Nephron progenitor cell (in vitro differentiated cells): ENCODE data around the gene TUBGCP4.

Source experiments
- DNase-seq: peaks from one replicate; pipeline ENCODE4 v3.0.0; 2021
- H3K27ac Mint-ChIP-seq: 2 replicates; pipeline ENCODE4 v1.8.0; 2021; ENCODE audit warnings: mild to moderate bottlenecking, moderate library complexity, mixed read lengths
- H3K27me3 Mint-ChIP-seq: 2 replicates; pipeline ENCODE4 v1.8.0; 2021; ENCODE audit warnings: mild to moderate bottlenecking, low read depth, mixed read lengths; ENCODE audit not compliant: poor library complexity
- H3K36me3 Mint-ChIP-seq: 2 replicates; pipeline ENCODE4 v1.8.0; 2021; ENCODE audit warnings: low read depth, mixed read lengths
- H3K4me1 Mint-ChIP-seq: 2 replicates; pipeline ENCODE4 v1.8.0; 2021; ENCODE audit warnings: mixed read lengths
- H3K4me3 Mint-ChIP-seq: 2 replicates; pipeline ENCODE4 v1.8.0; 2021; ENCODE audit warnings: mild to moderate bottlenecking, moderate library complexity, mixed read lengths
- H3K9me3 Mint-ChIP-seq: 2 replicates; pipeline ENCODE4 v1.8.0; 2021; ENCODE audit warnings: mild to moderate bottlenecking, moderate library complexity, mixed read lengths
- CTCF ChIP-seq: fragments of 200-600 bp; sonication (generic); IDR thresholded peaks from 2 replicates; pipeline ENCODE4 v1.5.0; 2021; ENCODE audit warnings: antibody characterized with exemption

The TUBGCP4 gene

GRCh38 chr15:43440721-43441281, 69.9 kb downstream of the TUBGCP4 start:
- Mint-ChIP-seq H3K4me3 (no peak overlapping the region), H3K27ac (peak overlapping the region; percentile 53), H3K4me1 (no peaks in the 10 kb centered on the region), H3K9me3 (no peaks in the 10 kb centered on the region), H3K36me3 (peaks cover 74% of the 10 kb centered on the region), H3K27me3 (peaks cover 3% of the 10 kb centered on the region)
- no peak for TF ChIP-seq CTCF
- no peak for DNase-seq

- H3K27me3 Mint-ChIP-seq = no peaks in the 10 kb centered on the region
- H3K36me3 Mint-ChIP-seq = peaks cover 73% of the 10 kb centered on the region
- H3K27ac Mint-ChIP-seq = peak overlapping the region; percentile 53
- no peaks in the 10 kb centered on the region for H3K4me1 Mint-ChIP-seq
- H3K4me3 Mint-ChIP-seq = no peak overlapping the region
- TF ChIP-seq CTCF = no peak
- no peaks in the 10 kb centered on the region for H3K9me3 Mint-ChIP-seq
- no peak for DNase-seq
These were observed 70.4 kb downstream of the TUBGCP4 start for GRCh38 chr15:43441316-43441715.

- TF ChIP-seq CTCF = no peak
- Mint-ChIP-seq H3K4me3 (no peak overlapping the region), H3K36me3 (peaks cover 46% of the 10 kb centered on the region), H3K9me3 (no peaks in the 10 kb centered on the region), H3K27me3 (no peaks in the 10 kb centered on the region), H3K27ac (no peak overlapping the region), H3K4me1 (peaks cover 14% of the 10 kb centered on the region)
- no peak for DNase-seq
These were observed 75.4 kb downstream of the TUBGCP4 start for GRCh38 chr15:43446344-43446743.

GRCh38 chr15:43449981-43450380, 79.1 kb downstream of the TUBGCP4 start:
- Mint-ChIP-seq H3K27ac (peak overlapping the region; percentile 93), H3K4me3 (no peak overlapping the region), H3K27me3 (no peaks in the 10 kb centered on the region), H3K36me3 (peaks cover 60% of the 10 kb centered on the region), H3K4me1 (peaks cover 14% of the 10 kb centered on the region), H3K9me3 (no peaks in the 10 kb centered on the region)
- DNase-seq = no peak
- TF ChIP-seq CTCF = no peak
